K562 (cell line): ENCODE results near the gene RGL2. TPM values are rescaled to one million over a fixed set of nuclear protein-coding genes. Genes with fewer than 3 reads are reported as not detected.
"Not testable (repeated sequence)": the region's sequence is repeated elsewhere in the genome, so short reads cannot be mapped to it uniquely, and the experiment has no call there.

ENCODE experiments used
- ATAC-seq: fragments of 200-7000 bp; cut with Tn5 transposase; 3 replicates; pipeline ENCODE4 v1.9.1; 2020; ENCODE audit warnings: moderate library complexity
- BruUV-seq: library from RNA; stranded (reverse); fragments of 400-500 nt; replicated peaks from 2 replicates; lab custom pipeline; 2021; lab: Mats Ljungman, UMichigan
- CTCF ChIA-PET: fragments of 300-600 bp; formaldehyde crosslinking; extraction: SDS; loops from one replicate; lab custom pipeline; 2021; ENCODE audit warnings: low intra/inter-chr PET ratio; lab: Yijun Ruan, JAX
- POLR2A ChIA-PET: fragments of 300-600, 350-650 bp; sonication (Branson Sonifier 250); formaldehyde crosslinking; extraction: SDS; loops from one replicate; lab custom pipeline; 2021; ENCODE audit warnings: antibody characterized with exemption, inconsistent platforms; lab: Yijun Ruan, JAX
- DNase-seq, 4 experiments: peaks; one replicate each; pipeline versions ENCODE4 v3.0.0 to v3.0.0-alpha.2; 2011 to 2018; ENCODE audit warnings: low spot score in 3 of 4, mixed read lengths in 3 of 4; ENCODE audit errors: extremely low read depth in 1 of 4
- FAIRE-seq: peaks from 2 replicates; lab custom pipeline; 2011; peaks lifted over from hg19 to GRCh38; lab: Jason Lieb, UNC
- H2AFZ ChIP-seq: 2 replicates; pipeline ENCODE4 v1.6.0; 2011; ENCODE audit warnings: low read depth, low read length, control low read depth, inconsistent platforms
- H3K27ac ChIP-seq: fragments of 200-600 bp; 3 replicates; pipeline ENCODE4 v1.8.0; 2011; ENCODE audit warnings: low read depth, mild to moderate bottlenecking, control low read depth, inconsistent platforms, low read length, moderate library complexity, mixed read lengths; ENCODE audit errors: extremely low read depth
- H3K27me3 ChIP-seq, 2 experiments: fragments of 300-600 bp in 1 of 2; 2 replicates in 1 of 2; 3 replicates in 1 of 2; pipeline versions ENCODE4 v1.6.0 to v1.8.0; 2011; ENCODE audit warnings: inconsistent platforms in 2 of 2, low read length in 2 of 2, mild to moderate bottlenecking in 1 of 2, mixed read lengths in 1 of 2, moderate library complexity in 1 of 2; ENCODE audit not compliant: control insufficient read depth in 2 of 2, insufficient read depth in 2 of 2
- H3K36me3 ChIP-seq: fragments of 300-600 bp; 3 replicates; pipeline ENCODE4 v1.8.0; 2011; ENCODE audit warnings: mild to moderate bottlenecking, low read length, inconsistent platforms; ENCODE audit not compliant: control insufficient read depth, insufficient read depth
- H3K4me1 ChIP-seq, 2 experiments: fragments of 200-600 bp in 1 of 2; replicated peaks in 1 of 2; 2 replicates in 1 of 2; 3 replicates in 1 of 2; pipeline versions ENCODE4 v1.5.1 to v1.8.0; 2011; ENCODE audit warnings: inconsistent platforms in 2 of 2, low read length in 2 of 2, mild to moderate bottlenecking in 1 of 2, mixed read lengths in 1 of 2, moderate library complexity in 1 of 2; ENCODE audit not compliant: control insufficient read depth in 2 of 2, insufficient read depth in 2 of 2
- H3K4me2 ChIP-seq: 2 replicates; pipeline ENCODE4 v1.6.1; 2011; ENCODE audit warnings: low read length, control low read depth, inconsistent platforms, mixed read lengths; ENCODE audit not compliant: insufficient read depth
- H3K4me3 ChIP-seq: fragments of 200-600 bp; sonication (generic), shearing (Covaris generic); 2 replicates; pipeline ENCODE4 v1.5.1; 2016; ENCODE audit warnings: control low read depth, inconsistent platforms
- H3K79me2 ChIP-seq: fragments of 200-600 bp; 3 replicates; pipeline ENCODE4 v1.8.0; 2011; ENCODE audit warnings: low read length, inconsistent platforms; ENCODE audit not compliant: control insufficient read depth, insufficient read depth
- H3K9ac ChIP-seq, 2 experiments: 2 replicates each; pipeline versions ENCODE4 v1.6.0 to v1.6.1; 2011; ENCODE audit warnings: low read depth in 2 of 2, low read length in 2 of 2, control low read depth in 1 of 2, inconsistent platforms in 1 of 2, mild to moderate bottlenecking in 1 of 2, mixed read lengths in 1 of 2; ENCODE audit not compliant: insufficient read depth in 1 of 2
- H3K9me1 ChIP-seq: one replicate; pipeline ENCODE4 v1.6.0; 2011; ENCODE audit warnings: inconsistent platforms, mild to moderate bottlenecking, low read length, moderate library complexity; ENCODE audit not compliant: control insufficient read depth, insufficient read depth
- H3K9me3 ChIP-seq: replicated peaks from 2 replicates; pipeline ENCODE4 v1.5.1; 2011; ENCODE audit warnings: low read depth, low read length, inconsistent platforms; ENCODE audit not compliant: control insufficient read depth, insufficient read depth
- H4K20me1 ChIP-seq: replicated peaks from 2 replicates; pipeline ENCODE4 v1.6.1; 2011; ENCODE audit warnings: low read length, inconsistent platforms, mixed read lengths; ENCODE audit not compliant: control insufficient read depth, insufficient read depth
- GATAD2A ChIP-seq: fragments of 450-650 bp; IDR thresholded peaks from 2 replicates; pipeline ENCODE4 v1.6.1; 2017
- HBP1 ChIP-seq: fragments of 450-650 bp; formaldehyde crosslinking; IDR thresholded peaks from 2 replicates; pipeline ENCODE4 v1.4.0; 2022; ENCODE audit warnings: missing genetic modification characterization
- HDAC2 ChIP-seq: fragments of 450-650 bp; IDR thresholded peaks from 2 replicates; pipeline ENCODE4 v1.6.1; 2016; ENCODE audit warnings: mild to moderate bottlenecking
- HNRNPK ChIP-seq: fragments of 200-400 bp; formaldehyde crosslinking; IDR thresholded peaks from one replicate; pipeline ENCODE4 v1.6.1; 2018; ENCODE audit warnings: mild to moderate bottlenecking, low read depth, low read length; ENCODE audit not compliant: poor library complexity, severe bottlenecking
- MEIS2 ChIP-seq: fragments of 450-650 bp; IDR thresholded peaks from 2 replicates; pipeline ENCODE4 v1.6.1; 2014; ENCODE audit warnings: mild to moderate bottlenecking; ENCODE audit not compliant: partially characterized antibody
- MTA2 ChIP-seq: fragments of 450-650 bp; IDR thresholded peaks from 2 replicates; pipeline ENCODE4 v1.6.1; 2016; ENCODE audit warnings: low read depth
- MYC ChIP-seq, 2 experiments: fragments of 250-450 bp in 1 of 2; sonication (Bioruptor Pico) in 1 of 2; IDR thresholded peaks; 2 replicates each; pipeline versions ENCODE4 v1.5.1 to v1.6.1; 2012 to 2021; ENCODE audit warnings: low read depth in 2 of 2, borderline replicate concordance in 1 of 2, improper control_type of control experiment in 1 of 2, low read length in 1 of 2, mild to moderate bottlenecking in 1 of 2, moderate library complexity in 1 of 2
- NCOA1 ChIP-seq: fragments of 450-650 bp; IDR thresholded peaks from 2 replicates; pipeline ENCODE4 v1.6.1; 2016; ENCODE audit warnings: low read depth
- NR1H2 ChIP-seq: sonication (generic); formaldehyde crosslinking; IDR thresholded peaks from 2 replicates; pipeline ENCODE4 v1.4.0; 2020; ENCODE audit warnings: mild to moderate bottlenecking, missing genetic modification reagents
- PHB2 ChIP-seq: fragments of 450-650 bp; IDR thresholded peaks from 2 replicates; pipeline ENCODE4 v1.6.1; 2017; ENCODE audit warnings: low read depth
- RFX1 ChIP-seq: fragments of 450-650 bp; IDR thresholded peaks from 2 replicates; pipeline ENCODE4 v1.6.1; 2016; ENCODE audit warnings: mild to moderate bottlenecking, moderate library complexity
- TEAD1 ChIP-seq, 2 experiments: fragments of 450-650 bp in 1 of 2; sonication (generic) in 1 of 2; formaldehyde crosslinking; IDR thresholded peaks; 2 replicates each; pipeline versions ENCODE4 v1.4.0 to v1.8.0; 2020 to 2022; ENCODE audit warnings: mild to moderate bottlenecking in 2 of 2, missing genetic modification reagents in 1 of 2
- ZBED1 ChIP-seq: IDR thresholded peaks from 2 replicates; pipeline ENCODE4 v1.6.1; 2014
- ZKSCAN8 ChIP-seq: fragments of 200-800 bp; sonication (Bioruptor generic); IDR thresholded peaks from 2 replicates; pipeline ENCODE4 v1.6.1; 2016; ENCODE audit warnings: missing genetic modification characterization, missing compliant biosample characterization
- ZNF239 ChIP-seq: fragments of 250-450 bp; sonication (Bioruptor Pico); IDR thresholded peaks from 2 replicates; pipeline ENCODE4 v1.4.0; 2020; ENCODE audit warnings: mild to moderate bottlenecking
- ZNF253 ChIP-seq: fragments of 250-450 bp; sonication (Bioruptor Pico); conservative IDR thresholded peaks from 2 replicates; pipeline ENCODE4 v1.6.1; 2021; ENCODE audit warnings: mild to moderate bottlenecking
- ZNF274 ChIP-seq: IDR thresholded peaks from 2 replicates; pipeline ENCODE4 v1.6.1; 2011; ENCODE audit warnings: low read depth, mild to moderate bottlenecking, low read length, moderate library complexity, borderline replicate concordance
- ZNF408 ChIP-seq: fragments of 250-450 bp; sonication (Bioruptor Pico); IDR thresholded peaks from 2 replicates; pipeline ENCODE4 v1.4.0; 2020; ENCODE audit warnings: low read depth, mild to moderate bottlenecking, moderate library complexity
- ZNF445 ChIP-seq: fragments of 250-450 bp; sonication (Bioruptor Pico); IDR thresholded peaks from 2 replicates; pipeline ENCODE4 v1.4.0; 2020; ENCODE audit warnings: low read depth, mild to moderate bottlenecking, moderate library complexity
- WGBS: fragments of 100-300 bp; shearing (Covaris generic); methylation state at CpG from one replicate; pipeline ENCODE4 v1.1.6; 2016; ENCODE audit warnings: low coverage, mixed read lengths; ENCODE audit not compliant: insufficient coverage; ENCODE audit errors: missing lambda C conversion rate; 5-methylcytosine and 5-hydroxymethylcytosine counted together
- in situ Hi-C: fragments of 300-500 bp; cut with MboI; formaldehyde crosslinking; loops from 4 replicates; pipeline ENCODE4 v1.15.0; 2018; ENCODE audit warnings: inconsistent platforms, mixed read lengths
- intact Hi-C: fragments of 100-400 bp; cut with micrococcal nuclease; formaldehyde crosslinking; loops from 2 replicates; pipeline ENCODE4 v1.14.2; 2022
- polyA plus RNA-seq, 8 experiments: library from polyadenylated mRNA; depleted of rRNA in 4 of 8; stranded (reverse) in 5 of 8; unstranded in 3 of 8; fragments of >200 nt; fragmentation: Nextera tagmentation in 2 of 8; fragmentation: Illumina TruSeq in 1 of 8; extraction: Ambion mirVana in 2 of 8; extraction: Trizol in 1 of 8; gene quantifications; 2 replicates each; pipeline versions ENCODE4 v1.2.1 to v1.2.3, GENCODE V29; 2011 to 2014; ENCODE audit warnings: inconsistent platforms in 1 of 8, missing spikeins in 1 of 8
- total RNA-seq, 7 experiments: library from RNA; depleted of rRNA in 6 of 7; stranded (reverse); fragments of >200 nt in 6 of 7; fragmentation: Illumina TruSeq in 2 of 7; extraction: Trizol in 2 of 7; gene quantifications; 2 replicates each; pipeline versions ENCODE4 v1.2.1 to v1.2.3, GENCODE V29; 2011 to 2021; ENCODE audit warnings: low replicate concordance in 1 of 7

Gene RGL2
- total and polyA plus RNA-seq, 9 of the 15 experiments (the other 6 are each of a cell fraction or from before 2014, with no cell fraction given) = 1.8 to 57.1 (median 19.5) TPM

GRCh38 chr6:33347816-33348215 is 49.1 kb upstream of the RGL2 start:
- in situ Hi-C loops = no loop called here
- POLR2A ChIA-PET = interaction anchor here (0.6 to 1.5 kb wide), 3 partner anchors 9 to 104 kb away, joined by 3 read pairs; no protein-coding TSS in a partner anchor
- Histone ChIP-seq H3K79me2 (no peaks in the 10 kb centered on the region), H3K9me3 (no peaks in the 10 kb centered on the region), H3K9me1 (no peaks in the 10 kb centered on the region), H3K36me3 (no peaks in the 10 kb centered on the region), H3K27ac (no peak overlapping the region), H3K4me3 (no peak overlapping the region), H3K9ac (no peak overlapping the region), H4K20me1 (no peaks in the 10 kb centered on the region), H3K4me1 (peaks cover 5 to 12% of the 10 kb centered on the region in 2 experiments; a peak in 3 of 5 replicates), H3K4me2 (no peak overlapping the region), H3K27me3 (no peaks in the 10 kb centered on the region), H2AFZ (peak overlapping the region; percentile 52; the same call in 1 of the 2 replicates)
- CTCF ChIA-PET = interaction anchor here (0.6 kb wide), 1 partner anchor 196 kb away, joined by 3 read pairs; no protein-coding TSS in a partner anchor
- ATAC-seq (no peak), FAIRE-seq (no peak), DNase-seq (no peak)
- no peak for TF ChIP-seq HNRNPK
- TF ChIP-seq HDAC2 = no peak
- TF ChIP-seq ZNF408 (CRISPR knock-in tag) = no peak
- TF ChIP-seq ZNF445 (CRISPR knock-in tag) = no peak
- no peak for TF ChIP-seq HBP1 (CRISPR knock-in tag)
- no peak for TF ChIP-seq ZNF274
- no peak for TF ChIP-seq ZNF239 (CRISPR knock-in tag)
- TF ChIP-seq RFX1 = no peak
- TF ChIP-seq MEIS2 = no peak
- no peak for TF ChIP-seq MYC (IDR thresholded peaks at IDR 0.05; ENCODE audit: low read depth, low read length)
- TF ChIP-seq MYC (CRISPR knock-in tag; IDR thresholded peaks at IDR 0.05; ENCODE audit: borderline replicate concordance, low read depth) = no peak
- TF ChIP-seq NCOA1 = no peak
- no peak for TF ChIP-seq NR1H2 (CRISPR knock-in tag)
- no peak for TF ChIP-seq PHB2
- TF ChIP-seq ZKSCAN8 (CRISPR knock-in tag) = no peak
- no peak for TF ChIP-seq GATAD2A
- no peak for TF ChIP-seq MTA2
- TF ChIP-seq ZNF253 = no peak
- TF ChIP-seq ZBED1 = no peak
- no peak for TF ChIP-seq TEAD1 (CRISPR knock-in tag; IDR thresholded peaks at IDR 0.05)
- BruUV-seq = no TSS peak
- WGBS = 35% methylated on average over 5 of the region's 5 CpGs
- intact Hi-C loops = loop anchor here (5.0 kb wide), 1 partner anchor 44 kb away; the partner anchor contains the start of gene KIFC1

- CTCF ChIA-PET = not testable (repeated sequence)
- intact Hi-C loops = loop anchor here (5.0 kb wide), 1 partner anchor 45 kb away; the partner anchor contains the start of gene KIFC1
- POLR2A ChIA-PET = interaction anchor here (0.6 kb wide), 1 partner anchor 17 kb away, joined by 5 read pairs; no protein-coding TSS in a partner anchor
These were observed 48.2 kb upstream of the RGL2 start for GRCh38 chr6:33346972-33347371.

More at GRCh38 chr6:33346972-33347371, 48.2 kb upstream of the RGL2 start:
- DNase-seq, H3K9me3 ChIP-seq, BruUV-seq, ATAC-seq, in situ Hi-C loops, FAIRE-seq, H3K79me2 ChIP-seq, H3K4me2 ChIP-seq, H4K20me1 ChIP-seq, H3K9ac ChIP-seq, H3K36me3 ChIP-seq, H3K4me3 ChIP-seq, H2AFZ ChIP-seq, H3K27ac ChIP-seq, H3K9me1 ChIP-seq, H3K27me3 ChIP-seq: not testable (repeated sequence)
- 62% methylated on average over 5 of the region's 5 CpGs for WGBS
- H3K4me1 ChIP-seq = peaks cover 5 to 12% of the 10 kb centered on the region in 2 experiments; a peak in 3 of 5 replicates
